K562 (cell line): ENCODE measurements around the gene DGKE. TPM values are rescaled to one million over a fixed set of nuclear protein-coding genes. Genes with fewer than 3 reads are reported as not detected.

ENCODE experiments used
- ATAC-seq: fragments of 200-7000 bp; cut with Tn5 transposase; 3 replicates; pipeline ENCODE4 v1.9.1; 2020; ENCODE audit warnings: moderate library complexity
- BruUV-seq: library from RNA; stranded (reverse); fragments of 400-500 nt; replicated peaks from 2 replicates; lab custom pipeline; 2021; lab: Mats Ljungman, UMichigan
- CTCF ChIA-PET: fragments of 300-600 bp; formaldehyde crosslinking; extraction: SDS; loops from one replicate; lab custom pipeline; 2021; ENCODE audit warnings: low intra/inter-chr PET ratio; lab: Yijun Ruan, JAX
- POLR2A ChIA-PET: fragments of 300-600, 350-650 bp; sonication (Branson Sonifier 250); formaldehyde crosslinking; extraction: SDS; loops from one replicate; lab custom pipeline; 2021; ENCODE audit warnings: antibody characterized with exemption, inconsistent platforms; lab: Yijun Ruan, JAX
- DNase-seq, 4 experiments: peaks; one replicate each; pipeline versions ENCODE4 v3.0.0 to v3.0.0-alpha.2; 2011 to 2018; ENCODE audit warnings: low spot score in 3 of 4, mixed read lengths in 3 of 4; ENCODE audit errors: extremely low read depth in 1 of 4
- FAIRE-seq: peaks from 2 replicates; lab custom pipeline; 2011; peaks lifted over from hg19 to GRCh38; lab: Jason Lieb, UNC
- H2AFZ ChIP-seq: 2 replicates; pipeline ENCODE4 v1.6.0; 2011; ENCODE audit warnings: low read depth, low read length, control low read depth, inconsistent platforms
- H3K27ac ChIP-seq: fragments of 200-600 bp; 3 replicates; pipeline ENCODE4 v1.8.0; 2011; ENCODE audit warnings: low read depth, mild to moderate bottlenecking, control low read depth, inconsistent platforms, low read length, moderate library complexity, mixed read lengths; ENCODE audit errors: extremely low read depth
- H3K27me3 ChIP-seq, 2 experiments: fragments of 300-600 bp in 1 of 2; 2 replicates in 1 of 2; 3 replicates in 1 of 2; pipeline versions ENCODE4 v1.6.0 to v1.8.0; 2011; ENCODE audit warnings: inconsistent platforms in 2 of 2, low read length in 2 of 2, mild to moderate bottlenecking in 1 of 2, mixed read lengths in 1 of 2, moderate library complexity in 1 of 2; ENCODE audit not compliant: control insufficient read depth in 2 of 2, insufficient read depth in 2 of 2
- H3K36me3 ChIP-seq: fragments of 300-600 bp; 3 replicates; pipeline ENCODE4 v1.8.0; 2011; ENCODE audit warnings: mild to moderate bottlenecking, low read length, inconsistent platforms; ENCODE audit not compliant: control insufficient read depth, insufficient read depth
- H3K4me1 ChIP-seq, 2 experiments: fragments of 200-600 bp in 1 of 2; replicated peaks in 1 of 2; 2 replicates in 1 of 2; 3 replicates in 1 of 2; pipeline versions ENCODE4 v1.5.1 to v1.8.0; 2011; ENCODE audit warnings: inconsistent platforms in 2 of 2, low read length in 2 of 2, mild to moderate bottlenecking in 1 of 2, mixed read lengths in 1 of 2, moderate library complexity in 1 of 2; ENCODE audit not compliant: control insufficient read depth in 2 of 2, insufficient read depth in 2 of 2
- H3K4me2 ChIP-seq: 2 replicates; pipeline ENCODE4 v1.6.1; 2011; ENCODE audit warnings: low read length, control low read depth, inconsistent platforms, mixed read lengths; ENCODE audit not compliant: insufficient read depth
- H3K4me3 ChIP-seq: fragments of 200-600 bp; sonication (generic), shearing (Covaris generic); 2 replicates; pipeline ENCODE4 v1.5.1; 2016; ENCODE audit warnings: control low read depth, inconsistent platforms
- H3K79me2 ChIP-seq: fragments of 200-600 bp; 3 replicates; pipeline ENCODE4 v1.8.0; 2011; ENCODE audit warnings: low read length, inconsistent platforms; ENCODE audit not compliant: control insufficient read depth, insufficient read depth
- H3K9ac ChIP-seq, 2 experiments: 2 replicates each; pipeline versions ENCODE4 v1.6.0 to v1.6.1; 2011; ENCODE audit warnings: low read depth in 2 of 2, low read length in 2 of 2, control low read depth in 1 of 2, inconsistent platforms in 1 of 2, mild to moderate bottlenecking in 1 of 2, mixed read lengths in 1 of 2; ENCODE audit not compliant: insufficient read depth in 1 of 2
- H3K9me1 ChIP-seq: one replicate; pipeline ENCODE4 v1.6.0; 2011; ENCODE audit warnings: inconsistent platforms, mild to moderate bottlenecking, low read length, moderate library complexity; ENCODE audit not compliant: control insufficient read depth, insufficient read depth
- H3K9me3 ChIP-seq: replicated peaks from 2 replicates; pipeline ENCODE4 v1.5.1; 2011; ENCODE audit warnings: low read depth, low read length, inconsistent platforms; ENCODE audit not compliant: control insufficient read depth, insufficient read depth
- H4K20me1 ChIP-seq: replicated peaks from 2 replicates; pipeline ENCODE4 v1.6.1; 2011; ENCODE audit warnings: low read length, inconsistent platforms, mixed read lengths; ENCODE audit not compliant: control insufficient read depth, insufficient read depth
- CEBPG ChIP-seq, 3 experiments: fragments of 200-800 bp in 1 of 3; sonication (Bioruptor generic) in 1 of 3; sonication (generic) in 1 of 3; formaldehyde crosslinking in 1 of 3; IDR thresholded peaks in 2 of 3; conservative IDR thresholded peaks in 1 of 3; 2 replicates each; pipeline versions ENCODE4 v1.6.1 to v1.8.0; 2016 to 2022; ENCODE audit warnings: missing compliant biosample characterization in 2 of 3, missing genetic modification characterization in 2 of 3, mild to moderate bottlenecking in 1 of 3, missing genetic modification reagents in 1 of 3
- ELF2 ChIP-seq: fragments of 250-450 bp; sonication (Bioruptor Pico); IDR thresholded peaks from 2 replicates; pipeline ENCODE4 v1.5.0; 2021; ENCODE audit warnings: mild to moderate bottlenecking
- ETV5 ChIP-seq: sonication (generic); formaldehyde crosslinking; IDR thresholded peaks from 2 replicates; pipeline ENCODE4 v1.4.0; 2020; ENCODE audit warnings: low read depth, mild to moderate bottlenecking, missing genetic modification reagents
- FOXK1 ChIP-seq: sonication (generic); formaldehyde crosslinking; IDR thresholded peaks from 2 replicates; pipeline ENCODE4 v1.8.0; 2022; ENCODE audit warnings: missing genetic modification reagents, mild to moderate bottlenecking, borderline replicate concordance
- FOXP1 ChIP-seq: sonication (generic); formaldehyde crosslinking; IDR thresholded peaks from 2 replicates; pipeline ENCODE4 v1.8.0; 2022; ENCODE audit warnings: mild to moderate bottlenecking, missing genetic modification reagents
- MED1 ChIP-seq: sonication (generic); formaldehyde crosslinking; IDR thresholded peaks from 2 replicates; pipeline ENCODE4 v1.8.1; 2023; ENCODE audit warnings: missing genetic modification reagents, borderline replicate concordance
- MTA3 ChIP-seq: fragments of 450-650 bp; formaldehyde crosslinking; IDR thresholded peaks from 2 replicates; pipeline ENCODE4 v1.6.1; 2017; ENCODE audit warnings: mild to moderate bottlenecking, borderline replicate concordance
- NFATC3 ChIP-seq: fragments of 450-650 bp; IDR thresholded peaks from 2 replicates; pipeline ENCODE4 v1.6.1; 2017; ENCODE audit warnings: mild to moderate bottlenecking
- RBM17 ChIP-seq: fragments of 200-400 bp; formaldehyde crosslinking; IDR thresholded peaks from 2 replicates; pipeline ENCODE4 v1.6.1; 2017; ENCODE audit warnings: low read depth, mild to moderate bottlenecking, low read length, borderline replicate concordance
- RBM25 ChIP-seq: fragments of 200-400 bp; formaldehyde crosslinking; IDR thresholded peaks from 2 replicates; pipeline ENCODE4 v1.6.1; 2018; ENCODE audit warnings: low read length, low read depth, moderate library complexity; ENCODE audit not compliant: severe bottlenecking
- SMAD4 ChIP-seq: fragments of 250-450 bp; sonication (Bioruptor Pico); conservative IDR thresholded peaks from 2 replicates; pipeline ENCODE4 v1.8.0; 2021; ENCODE audit warnings: inconsistent platforms, mild to moderate bottlenecking, moderate library complexity
- TEAD2 ChIP-seq: fragments of 450-650 bp; IDR thresholded peaks from 2 replicates; pipeline ENCODE4 v1.6.1; 2016; ENCODE audit warnings: missing genetic modification characterization, control low read depth, missing compliant biosample characterization
- ZNF507 ChIP-seq: conservative IDR thresholded peaks from 2 replicates; pipeline ENCODE4 v1.6.1; 2017; ENCODE audit warnings: missing genetic modification characterization, missing compliant biosample characterization
- WGBS: fragments of 100-300 bp; shearing (Covaris generic); methylation state at CpG from one replicate; pipeline ENCODE4 v1.1.6; 2016; ENCODE audit warnings: low coverage, mixed read lengths; ENCODE audit not compliant: insufficient coverage; ENCODE audit errors: missing lambda C conversion rate; 5-methylcytosine and 5-hydroxymethylcytosine counted together
- in situ Hi-C: fragments of 300-500 bp; cut with MboI; formaldehyde crosslinking; loops from 4 replicates; pipeline ENCODE4 v1.15.0; 2018; ENCODE audit warnings: inconsistent platforms, mixed read lengths
- intact Hi-C: fragments of 100-400 bp; cut with micrococcal nuclease; formaldehyde crosslinking; loops from 2 replicates; pipeline ENCODE4 v1.14.2; 2022
- polyA plus RNA-seq, 8 experiments: library from polyadenylated mRNA; depleted of rRNA in 4 of 8; stranded (reverse) in 5 of 8; unstranded in 3 of 8; fragments of >200 nt; fragmentation: Nextera tagmentation in 2 of 8; fragmentation: Illumina TruSeq in 1 of 8; extraction: Ambion mirVana in 2 of 8; extraction: Trizol in 1 of 8; gene quantifications; 2 replicates each; pipeline versions ENCODE4 v1.2.1 to v1.2.3, GENCODE V29; 2011 to 2014; ENCODE audit warnings: inconsistent platforms in 1 of 8, missing spikeins in 1 of 8
- total RNA-seq, 7 experiments: library from RNA; depleted of rRNA in 6 of 7; stranded (reverse); fragments of >200 nt in 6 of 7; fragmentation: Illumina TruSeq in 2 of 7; extraction: Trizol in 2 of 7; gene quantifications; 2 replicates each; pipeline versions ENCODE4 v1.2.1 to v1.2.3, GENCODE V29; 2011 to 2021; ENCODE audit warnings: low replicate concordance in 1 of 7
- TF ChIP-seq, protein P1 (sequence below): sonication (generic); formaldehyde crosslinking; IDR thresholded peaks from 2 replicates; pipeline ENCODE4 v1.9.0; 2022; ENCODE audit warnings: mild to moderate bottlenecking, missing genetic modification reagents
- TF ChIP-seq, protein P2 (sequence below): fragments of 450-650 bp; IDR thresholded peaks from 2 replicates; pipeline ENCODE4 v1.6.1; 2016

DGKE gene
- total and polyA plus RNA-seq, 9 of the 15 experiments (the other 6 are each of a cell fraction or from before 2014, with no cell fraction given) = 1.3 to 9.9 (median 5.9) TPM

DNA sequence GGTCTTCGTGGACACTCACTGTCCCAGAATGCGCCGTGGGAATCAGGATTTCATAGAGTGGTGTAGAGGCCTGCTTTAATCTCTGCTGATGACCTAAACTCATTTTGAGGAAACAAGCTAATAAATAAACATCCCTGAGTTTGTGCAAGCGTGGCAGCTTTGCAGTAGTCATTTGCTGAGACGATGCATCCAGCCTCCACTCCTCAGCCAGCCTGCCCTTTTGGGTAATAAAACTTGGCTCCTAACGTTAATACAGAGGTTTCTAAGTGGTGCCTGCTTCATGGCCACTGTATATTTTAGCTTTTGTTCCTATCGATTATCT lies 1.3 kb downstream of the DGKE start:
- peaks cover 28% of the 10 kb centered on the region; the same call in 2 of the 3 replicates for H3K36me3 ChIP-seq
- BruUV-seq = no TSS peak
- DNase-seq = peak in 1 of 4 experiments; percentile 17
- no peak for FAIRE-seq
- H2AFZ ChIP-seq = peak overlapping the region; percentile 90; the same call in 1 of the 2 replicates
- H3K9ac ChIP-seq = peak overlapping the region; percentile 70 to 93; a peak in 3 of 4 replicates
- no peak for ATAC-seq
- no peaks in the 10 kb centered on the region for H3K9me1 ChIP-seq
- ChIA-PET CTCF (no interaction called here), POLR2A (interaction anchor here (1.0 to 4.6 kb wide), 3 partner anchors 9 to 16 kb away, joined by 3 to 24 read pairs (median 4); no protein-coding TSS in a partner anchor)
- H3K4me2 ChIP-seq = peak overlapping the region; percentile 82
- peaks cover 36% of the 10 kb centered on the region; the same call in 2 of the 3 replicates for H3K79me2 ChIP-seq
- H4K20me1 ChIP-seq = no peaks in the 10 kb centered on the region; the same call in 1 of the 2 replicates
- no peaks in the 10 kb centered on the region for H3K9me3 ChIP-seq
- in situ Hi-C loops (no loop called here), intact Hi-C loops (no loop called here)
- peak overlapping the region; percentile 75 for H3K4me3 ChIP-seq
- no peaks in the 10 kb centered on the region for H3K27me3 ChIP-seq
- peaks cover 15 to 24% of the 10 kb centered on the region in 2 experiments; a peak in 4 of 5 replicates for H3K4me1 ChIP-seq
- H3K27ac ChIP-seq = no peak overlapping the region
- TF ChIP-seq SMAD4 (CRISPR knock-in tag) (no peak), ETV5 (CRISPR knock-in tag) (0 out of 2 replicates have a peak, but pooled peaks have one; percentile 2), MED1 (CRISPR knock-in tag) (no peak), ELF2 (CRISPR knock-in tag) (no peak), RBM17 (no peak), FOXK1 (CRISPR knock-in tag) (no peak), FOXP1 (CRISPR knock-in tag) (0 out of 2 replicates have a peak, but pooled peaks have one; percentile 31), TEAD2 (no peak), RBM25 (no peak), ZNF507 (tag) (no peak), CEBPG (CRISPR knock-in tag; IDR thresholded peaks at IDR 0.05) (0 out of 2 replicates have a peak, but pooled peaks have one; percentile 25), CEBPG (tag; conservative IDR thresholded peaks at IDR 0.05 in 1 of 2, IDR thresholded peaks at IDR 0.05 in 1 of 2) (no peak), NFATC3 (no peak), MTA3 (0 out of 2 replicates have a peak, but pooled peaks have one; percentile 4)
- TF ChIP-seq, protein P1, sequence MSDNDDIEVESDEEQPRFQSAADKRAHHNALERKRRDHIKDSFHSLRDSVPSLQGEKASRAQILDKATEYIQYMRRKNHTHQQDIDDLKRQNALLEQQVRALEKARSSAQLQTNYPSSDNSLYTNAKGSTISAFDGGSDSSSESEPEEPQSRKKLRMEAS (CRISPR knock-in tag) = peak; percentile 7
- TF ChIP-seq, protein P2, sequence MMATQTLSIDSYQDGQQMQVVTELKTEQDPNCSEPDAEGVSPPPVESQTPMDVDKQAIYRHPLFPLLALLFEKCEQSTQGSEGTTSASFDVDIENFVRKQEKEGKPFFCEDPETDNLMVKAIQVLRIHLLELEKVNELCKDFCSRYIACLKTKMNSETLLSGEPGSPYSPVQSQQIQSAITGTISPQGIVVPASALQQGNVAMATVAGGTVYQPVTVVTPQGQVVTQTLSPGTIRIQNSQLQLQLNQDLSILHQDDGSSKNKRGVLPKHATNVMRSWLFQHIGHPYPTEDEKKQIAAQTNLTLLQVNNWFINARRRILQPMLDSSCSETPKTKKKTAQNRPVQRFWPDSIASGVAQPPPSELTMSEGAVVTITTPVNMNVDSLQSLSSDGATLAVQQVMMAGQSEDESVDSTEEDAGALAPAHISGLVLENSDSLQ = no peak
- WGBS = 17% methylated on average over 7 of the region's 7 CpGs
